NCI-H2196 (cell line): ENCODE data around the gene PAX9.

Source experiments
- DNase-seq: peaks from one replicate; lab custom pipeline; 2025; ENCODE audit not compliant: unreplicated experiment; lab: John Stamatoyannopoulos, UW

Gene PAX9

GRCh38 chr14:36655963-36656686, 5.5 kb upstream of the PAX9 start:
- peak; percentile 65 for DNase-seq

DNA sequence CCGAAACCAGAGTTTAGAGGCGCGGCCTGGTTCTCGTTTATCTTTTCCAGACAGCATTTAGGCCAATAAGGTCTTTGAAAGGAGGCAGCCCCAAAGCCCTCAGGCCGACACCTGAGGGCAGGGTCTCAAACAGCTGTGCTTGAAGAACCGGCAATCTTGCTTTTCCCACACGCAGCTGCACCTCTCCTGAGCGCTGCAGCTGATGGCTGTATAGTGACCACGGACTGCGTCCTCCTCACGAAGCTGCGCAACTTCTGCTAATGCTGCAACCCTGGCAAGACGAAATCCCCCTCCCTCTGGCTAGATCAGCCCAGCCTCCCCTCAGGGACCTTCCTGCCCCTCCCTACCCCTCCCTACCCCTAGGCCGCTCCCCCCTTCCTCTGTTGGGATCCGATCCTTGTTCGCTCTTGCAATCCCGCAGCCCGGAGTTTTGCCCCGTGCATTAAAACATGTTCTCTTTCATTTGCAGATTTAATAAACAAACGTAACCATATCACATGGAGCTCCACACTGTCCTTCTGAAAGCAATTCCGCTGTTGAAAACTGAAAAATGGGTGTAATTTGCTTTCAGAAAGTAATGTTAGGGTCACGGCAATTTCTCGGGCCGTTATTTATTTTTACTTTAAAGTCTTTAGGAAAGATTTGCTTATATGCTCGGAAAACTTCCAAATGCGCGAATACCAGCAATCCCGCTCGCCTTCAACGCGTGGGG, 4.8 kb upstream of the PAX9 start:
- no peak for DNase-seq

- DNase-seq = no peak
These were observed 4.1 kb upstream of the PAX9 start for GRCh38 chr14:36657399-36658122.

DNA sequence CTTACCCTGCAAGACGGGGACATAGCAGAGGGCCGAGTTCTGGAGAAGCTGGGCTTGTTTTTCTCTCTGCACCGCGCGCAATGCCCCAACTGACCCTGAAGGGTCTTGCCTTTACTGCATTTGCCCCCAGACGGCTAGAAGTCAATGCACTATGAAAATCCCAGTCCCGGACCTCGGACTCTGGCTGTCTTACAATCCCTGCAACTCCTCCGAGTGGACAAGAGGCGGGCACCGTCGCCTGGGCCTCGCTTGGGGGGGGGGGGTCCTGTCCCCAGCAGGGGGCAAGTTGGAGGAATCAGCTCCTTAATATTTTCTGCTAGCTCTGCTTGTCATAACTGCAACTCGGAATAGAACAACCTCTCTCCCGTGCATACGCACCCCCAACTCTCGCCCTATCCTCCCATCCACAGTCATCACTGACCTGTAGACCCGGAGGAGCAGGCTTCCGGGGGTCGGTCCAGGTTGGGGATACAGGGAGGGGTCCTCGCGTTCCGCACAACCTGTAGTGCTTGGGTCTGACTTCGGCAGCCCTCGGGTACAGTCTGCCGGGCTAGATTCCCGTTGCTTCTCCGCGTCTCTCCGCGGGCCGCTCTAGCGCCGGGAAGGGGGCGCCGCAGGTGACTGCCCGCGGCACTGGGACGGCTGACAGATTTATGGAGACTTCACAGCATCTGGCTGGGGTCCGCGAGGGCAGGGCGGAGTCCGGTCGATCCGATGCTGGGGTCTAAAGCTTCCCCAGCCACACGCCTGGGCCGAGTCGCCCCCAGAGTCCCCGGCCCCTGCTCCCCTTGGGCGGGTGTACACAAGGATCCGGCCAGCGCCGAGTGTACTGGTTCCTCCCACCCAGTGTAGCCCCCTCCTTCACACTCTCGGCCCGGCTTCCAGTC, 3.3 kb upstream of the PAX9 start:
- no peak for DNase-seq

DNA sequence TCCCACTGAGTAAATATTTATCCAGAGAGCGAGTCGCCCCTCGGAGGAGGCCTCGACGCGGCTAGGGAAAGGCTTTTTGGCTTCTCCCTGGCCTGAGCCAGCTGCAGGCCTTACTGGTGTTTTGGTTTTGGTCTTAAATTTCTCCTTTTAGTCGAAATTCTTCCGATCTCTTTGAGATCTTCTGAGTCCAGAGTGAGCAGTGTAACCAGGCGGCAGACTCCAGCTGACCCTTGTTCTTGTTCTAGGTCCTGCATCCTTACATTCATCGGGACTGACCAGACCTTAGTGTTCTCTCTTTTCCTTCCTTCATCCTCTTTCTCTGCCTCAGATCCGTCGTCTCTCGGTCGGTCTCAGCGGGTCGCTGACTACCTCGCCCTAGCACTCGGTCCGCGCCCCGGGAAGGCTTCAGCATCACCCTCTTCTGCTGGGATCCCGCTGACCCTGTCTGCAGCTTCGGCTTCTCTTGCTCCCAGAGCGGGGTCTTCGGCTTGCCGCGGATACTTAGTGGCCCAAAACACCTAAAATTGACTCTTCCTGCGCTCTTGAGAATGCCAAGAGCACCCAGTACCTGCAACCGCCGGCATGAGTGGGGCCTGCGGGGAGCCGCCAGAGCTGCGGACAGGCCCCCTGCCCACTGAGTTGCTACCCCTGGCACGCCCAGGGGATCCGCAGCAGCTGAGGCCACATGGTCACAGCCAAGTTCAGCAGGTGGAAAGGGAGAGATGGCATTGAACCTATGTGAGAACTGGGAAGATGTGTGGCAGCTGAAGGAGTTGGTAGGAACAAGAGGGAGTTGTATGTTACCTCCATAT, 2.4 kb upstream of the PAX9 start:
- no peak for DNase-seq

DNA sequence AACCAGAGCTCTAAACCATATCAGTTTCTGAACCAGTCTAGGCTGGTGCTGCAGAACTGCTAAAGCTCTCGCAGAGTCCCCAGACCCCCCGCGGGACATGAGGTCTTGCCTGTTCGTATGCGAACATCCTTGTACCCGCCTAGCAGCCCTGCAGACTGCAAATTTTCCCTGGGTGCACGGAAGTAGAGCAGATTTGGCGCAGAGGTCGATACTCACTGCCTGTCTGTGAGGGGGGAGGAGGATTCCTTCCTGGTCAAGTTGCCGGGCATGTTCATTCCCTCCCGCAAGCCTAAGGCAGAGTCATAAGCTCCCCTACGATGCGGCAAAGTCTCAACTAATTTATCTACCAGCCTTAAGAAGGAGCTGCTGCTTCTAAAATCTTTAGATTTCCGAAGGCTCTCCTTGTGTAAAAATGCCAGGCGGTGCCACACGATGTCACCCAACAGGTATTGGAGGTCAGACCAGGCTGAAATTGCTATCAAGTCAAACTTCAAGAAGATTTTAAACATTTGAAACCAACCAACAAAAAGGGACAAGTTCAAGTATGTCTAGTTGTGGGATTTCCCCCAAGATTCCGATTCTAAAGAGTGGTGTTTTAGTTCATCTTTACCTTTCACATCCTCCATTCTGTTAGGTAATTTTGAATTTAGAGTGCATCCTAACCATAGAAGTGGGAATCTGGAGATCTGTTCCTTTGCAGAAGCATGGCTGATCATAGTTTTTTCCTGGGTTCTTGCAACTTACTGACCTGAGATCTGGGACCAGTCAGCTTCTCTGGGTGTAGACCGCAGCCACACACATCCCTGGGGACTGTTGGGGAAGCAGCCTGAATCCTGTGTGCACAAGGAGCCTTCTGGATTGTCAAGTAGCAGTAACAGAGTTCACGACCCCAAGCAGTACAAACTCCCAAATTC, 1.6 kb upstream of the PAX9 start:
- DNase-seq = no peak

- DNase-seq = no peak
These were observed 739 bp upstream of the PAX9 start for GRCh38 chr14:36660736-36661505.

GRCh38 chr14:36662258-36662542, 540 bp downstream of the PAX9 start:
- DNase-seq = no peak

GRCh38 chr14:36662543-36663403, 1.1 kb downstream of the PAX9 start:
- DNase-seq = peak; percentile 39

DNA sequence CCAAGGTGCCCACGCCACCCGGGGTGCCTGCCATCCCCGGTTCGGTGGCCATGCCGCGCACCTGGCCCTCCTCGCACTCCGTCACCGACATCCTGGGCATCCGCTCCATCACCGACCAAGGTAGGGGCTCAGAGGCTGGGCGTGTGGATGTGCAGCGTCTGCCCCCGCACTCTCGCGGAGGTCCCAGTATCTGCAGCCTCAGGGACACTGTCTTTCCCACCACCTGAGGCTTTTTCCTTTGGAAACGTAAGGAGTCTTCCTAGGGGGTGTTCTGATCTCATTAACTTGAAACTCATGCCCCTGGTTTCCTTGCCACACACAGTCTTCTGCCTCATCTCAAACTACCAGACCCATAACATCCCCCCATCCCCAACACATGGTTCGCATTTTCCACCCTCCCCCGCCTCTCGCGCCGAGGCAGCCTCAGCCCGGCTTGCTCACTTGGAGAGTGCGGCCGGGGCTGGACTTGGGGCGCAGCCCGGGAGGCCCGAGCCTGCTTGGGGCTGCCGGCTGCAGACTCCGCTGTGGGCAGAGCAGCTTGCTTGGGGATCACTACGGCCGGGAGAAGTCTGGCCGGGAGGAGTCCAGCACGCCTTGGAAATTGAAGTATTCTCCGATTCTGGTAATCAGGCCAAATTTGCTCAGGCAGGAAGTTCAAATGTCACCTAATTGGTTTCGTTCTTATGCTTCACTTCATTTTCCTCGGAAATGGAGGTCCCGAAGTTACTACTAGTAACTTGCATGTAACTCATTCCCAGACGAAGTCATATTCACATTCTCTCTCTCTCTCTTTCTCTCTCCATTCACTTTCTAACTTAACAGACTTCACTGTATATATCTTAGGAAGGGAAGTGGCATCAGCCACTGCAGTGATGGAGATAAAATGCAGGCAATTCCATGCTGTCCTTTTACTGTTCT, 2.0 kb downstream of the PAX9 start:
- no peak for DNase-seq

DNA sequence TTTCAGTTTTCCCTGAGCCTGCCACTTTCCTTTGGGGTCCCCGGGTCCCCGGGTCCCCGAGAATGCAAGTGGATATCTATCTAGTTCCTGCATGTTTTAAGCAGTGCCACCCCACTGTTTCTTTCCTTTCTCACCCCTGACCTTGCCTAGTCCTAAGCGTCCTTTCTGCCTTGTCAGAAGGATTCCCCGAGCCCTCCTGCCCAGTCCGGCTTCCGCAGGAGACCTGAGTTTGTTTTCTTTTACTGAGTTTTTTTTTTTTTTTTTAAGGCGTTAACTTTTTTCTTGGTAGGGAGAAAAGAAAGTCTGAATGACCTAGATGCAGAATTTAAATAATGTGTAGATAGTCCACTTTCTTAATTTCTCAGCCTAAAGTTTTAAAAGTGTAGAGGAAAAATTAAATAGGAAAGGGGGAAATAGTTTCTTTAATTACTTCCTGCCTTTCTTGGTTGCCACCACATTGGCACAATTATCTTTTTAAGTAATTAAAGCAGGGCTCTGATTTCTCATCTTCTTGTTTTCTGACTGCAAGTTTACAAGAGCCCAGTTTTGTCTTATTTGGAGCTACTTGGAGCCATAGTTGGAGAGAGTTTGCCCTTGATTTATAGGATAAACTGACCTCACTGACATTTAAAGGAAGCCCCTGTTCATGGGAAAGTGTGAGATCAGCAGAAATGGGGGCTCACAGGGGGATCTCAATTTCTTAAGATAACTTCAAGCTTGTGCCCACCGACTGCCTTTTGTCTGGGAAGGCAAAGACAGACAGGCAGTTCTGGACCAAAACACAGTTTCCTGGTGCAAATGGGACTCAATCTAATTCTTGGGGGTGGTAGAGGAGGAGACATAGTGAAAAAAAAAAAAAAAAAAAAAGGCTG, 2.9 kb downstream of the PAX9 start:
- no peak for DNase-seq

GRCh38 chr14:36665887-36666415, 4.3 kb downstream of the PAX9 start:
- no peak for DNase-seq

DNA sequence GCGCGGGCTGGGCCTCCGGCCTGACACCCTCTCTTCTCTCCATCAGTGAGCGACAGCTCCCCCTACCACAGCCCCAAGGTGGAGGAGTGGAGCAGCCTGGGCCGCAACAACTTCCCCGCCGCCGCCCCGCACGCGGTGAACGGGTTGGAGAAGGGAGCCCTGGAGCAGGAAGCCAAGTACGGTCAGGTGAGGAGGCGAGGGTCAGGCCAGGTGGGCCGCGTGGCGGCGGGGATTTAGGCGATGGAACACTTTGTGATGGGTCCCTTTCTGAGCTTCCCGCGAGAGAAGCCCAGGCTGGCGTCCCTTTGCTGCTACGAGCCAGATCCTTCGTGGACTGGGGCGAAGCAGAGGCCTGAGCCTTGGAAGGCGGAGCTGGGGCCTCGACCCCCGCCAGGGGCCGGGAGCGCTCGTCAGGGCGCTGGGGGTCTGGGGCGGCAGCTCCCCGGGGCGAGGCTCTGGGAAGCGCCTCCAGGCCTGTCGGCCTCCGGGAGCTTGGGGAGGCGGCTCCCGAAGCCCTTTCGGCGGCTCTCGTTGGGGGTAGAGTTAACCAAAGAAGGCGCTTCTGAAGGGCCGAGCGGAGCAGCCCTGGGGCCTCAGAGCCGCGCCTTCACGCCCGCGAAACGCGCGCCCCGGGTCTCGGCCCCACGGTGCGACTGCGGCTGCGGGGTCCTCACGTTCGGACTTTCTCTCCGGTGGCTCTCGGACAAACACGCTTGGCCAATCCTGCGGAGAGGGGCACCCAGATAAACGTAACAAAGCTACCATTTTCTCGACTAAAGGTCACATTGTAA, 5.0 kb downstream of the PAX9 start:
- DNase-seq = no peak

DNA sequence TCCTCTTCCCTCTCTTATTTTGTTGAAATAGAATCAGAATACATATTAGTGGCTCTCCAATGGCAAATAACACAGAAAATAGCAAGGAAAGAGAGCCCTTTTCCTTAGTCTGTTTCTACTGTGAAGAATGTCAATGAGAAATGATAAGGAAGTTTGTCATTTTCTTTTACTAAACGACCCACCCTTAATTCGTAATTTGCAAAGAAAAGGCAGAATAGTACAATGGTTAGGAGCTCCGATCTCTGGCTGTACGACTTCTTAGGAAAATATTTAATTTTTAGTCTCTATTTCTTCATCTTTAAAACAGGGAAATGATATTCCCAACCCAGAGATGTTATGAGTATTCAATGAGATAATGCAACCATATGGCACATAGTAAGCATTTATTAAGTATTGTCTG, 6.0 kb downstream of the PAX9 start:
- no peak for DNase-seq

GRCh38 chr14:36671149-36671548, 9.5 kb downstream of the PAX9 start:
- no peak for DNase-seq
